Breast epithelium (tissue), 4 donors: Measurements from ENCODE around the gene IL3RA. TPM values are rescaled to one million over a fixed set of nuclear protein-coding genes. Genes with fewer than 3 reads are reported as not detected.

Experiments used
- DNase-seq, 2 donors: peaks; one replicate each; pipeline ENCODE4 v3.0.0-alpha.2; 2019; ENCODE audit warnings: low spot score in 2 of 2
- H3K27ac ChIP-seq, 2 donors: fragments of 200-600 bp; sonication (generic) in 1 of 2; one replicate each; pipeline ENCODE4 v1.5.1; 2016 to 2019; ENCODE audit warnings: mild to moderate bottlenecking in 1 of 2
- H3K27me3 ChIP-seq, 2 donors: fragments of 200-600 bp; sonication (generic) in 1 of 2; one replicate each; pipeline versions ENCODE4 v1.5.1 to v1.6.0; 2017 to 2019; ENCODE audit warnings: control low read depth in 1 of 2, mild to moderate bottlenecking in 1 of 2
- H3K36me3 ChIP-seq: fragments of 200-600 bp; one replicate; pipeline ENCODE4 v1.5.1; 2019
- H3K4me1 ChIP-seq, 2 donors: fragments of 200-600 bp; sonication (generic); one replicate each; pipeline ENCODE4 v1.5.1; 2016 to 2019; ENCODE audit warnings: control low read depth in 1 of 2
- H3K4me3 ChIP-seq, 3 donors: fragments of 200-600 bp; sonication (generic); 1 replicate in 2 of 3; 2 replicates in 1 of 3; pipeline ENCODE4 v1.5.1; 2016 to 2019; ENCODE audit warnings: mild to moderate bottlenecking in 3 of 3, moderate library complexity in 2 of 3
- H3K9me3 ChIP-seq, 2 donors: fragments of 200-600 bp; sonication (generic) in 1 of 2; one replicate each; pipeline ENCODE4 v1.5.1; 2016 to 2019; ENCODE audit warnings: control low read depth in 1 of 2
- CTCF ChIP-seq, 3 donors: fragments of 450-650 bp; IDR thresholded peaks; one replicate each; pipeline ENCODE4 v1.5.1; 2016 to 2017; ENCODE audit warnings: antibody characterized with exemption in 3 of 3, mild to moderate bottlenecking in 3 of 3, moderate library complexity in 3 of 3
- POLR2A ChIP-seq: fragments of 450-650 bp; IDR thresholded peaks from one replicate; pipeline ENCODE4 v1.6.1; 2016; ENCODE audit warnings: antibody characterized with exemption, mild to moderate bottlenecking, moderate library complexity
- POLR2AphosphoS5 ChIP-seq, 3 donors: sonication (generic); formaldehyde crosslinking; IDR thresholded peaks; one replicate each; pipeline ENCODE4 v1.6.1; 2017; ENCODE audit warnings: antibody characterized with exemption in 3 of 3
- intact Hi-C: fragments of 100-400 bp; cut with DNase I; formaldehyde crosslinking; loops from one replicate; pipeline ENCODE4 v1.15.1; 2023; ENCODE audit warnings: low total_unique reads
- total RNA-seq, 3 donors: library from RNA; depleted of rRNA; stranded (reverse); fragments of >200 nt; gene quantifications; one replicate each; pipeline ENCODE4 v1.1.0, GENCODE V29; 2016

IL3RA gene
- total RNA-seq, 3 donors from 2014 or later, result 2.9 to 7.5 (median 7.4) TPM

- TF ChIP-seq CTCF (IDR thresholded peaks at IDR 0.05), result peak; percentile 39 to 53 (median 39)
- peak; percentile 58 for TF ChIP-seq POLR2A
- peak; percentile 82 to 97 (median 88) for TF ChIP-seq POLR2AphosphoS5 (IDR thresholded peaks at IDR 0.05)
- Histone ChIP-seq H3K27me3 (no peaks in the 10 kb centered on the region), H3K4me3 (peak within 1 kb of the TSS; percentile 86 to 99 (median 97)), H3K27ac (peak within 1 kb of the TSS; percentile 97 to 99), H3K9me3 (no peaks in the 10 kb centered on the region), H3K4me1 (peaks cover 0 to 9% of the 10 kb centered on the region in 2 donors), H3K36me3 (no peaks in the 10 kb centered on the region)
- intact Hi-C loops, result loop anchor here (5.0 to 10.0 kb wide), 2 partner anchors 60 to 203 kb away; partner anchors contain the start of genes AKAP17A and ASMTL
- DNase-seq, result peak; percentile 98 to 99
These were observed 55.3 kb downstream of the IL3RA start, which contains the start of gene SLC25A6 for GRCh38 chrX:1391707-1392375. Gene SLC25A6, minus strand, starts transcription at chrX:1392113. Its CDS starts 104 bp downstream, at chrX:1392009.

GRCh38 chrX:1392376-1393068 is 55.9 kb downstream of the IL3RA start:
- TF ChIP-seq POLR2A (peak; percentile 34), CTCF (IDR thresholded peaks at IDR 0.05) (peak in 1 of 3 donors; percentile 16), POLR2AphosphoS5 (IDR thresholded peaks at IDR 0.05) (peak in 2 of 3 donors; percentile 70 to 77)
- intact Hi-C loops, result loop anchor here (5.0 to 10.0 kb wide), 2 partner anchors 60 to 202 kb away; partner anchors contain the start of genes AKAP17A and ASMTL

GRCh38 chrX:1393871-1394615 is 57.5 kb downstream of the IL3RA start:
- TF ChIP-seq POLR2A (no peak), POLR2AphosphoS5 (IDR thresholded peaks at IDR 0.05) (no peak), CTCF (IDR thresholded peaks at IDR 0.05) (no peak)
- Histone ChIP-seq H3K27me3 (no peaks in the 10 kb centered on the region), H3K4me1 (peaks cover 0 to 9% of the 10 kb centered on the region in 2 donors), H3K9me3 (no peaks in the 10 kb centered on the region), H3K36me3 (no peaks in the 10 kb centered on the region), H3K27ac (peak overlapping the region in 1 of 2 donors; percentile 48), H3K4me3 (peak overlapping the region in 2 of 3 donors; percentile 13 to 99)
- no peak for DNase-seq
- intact Hi-C loops, result loop anchor here (5.0 to 10.0 kb wide), 2 partner anchors 58 to 201 kb away; partner anchors contain the start of genes AKAP17A and ASMTL

More at GRCh38 chrX:1392376-1393068, 55.9 kb downstream of the IL3RA start:
- H3K4me3 ChIP-seq, result peak overlapping the region; percentile 86 to 99 (median 97)
- H3K27ac ChIP-seq, result peak overlapping the region; percentile 97 to 99
- peaks cover 0 to 9% of the 10 kb centered on the region in 2 donors for H3K4me1 ChIP-seq
- H3K9me3 ChIP-seq, result no peaks in the 10 kb centered on the region
- H3K27me3 ChIP-seq, result no peaks in the 10 kb centered on the region
- H3K36me3 ChIP-seq, result no peaks in the 10 kb centered on the region
- peak; percentile 67 to 73 for DNase-seq

GRCh38 chrX:1394731-1395501 is 58.3 kb downstream of the IL3RA start:
- H3K4me1 ChIP-seq, result peaks cover 0 to 9% of the 10 kb centered on the region in 2 donors
- peak in 1 of 2 donors; percentile 44 for DNase-seq
- intact Hi-C loops, result loop anchor here (5.0 to 10.0 kb wide), 2 partner anchors 57 to 200 kb away; partner anchors contain the start of genes AKAP17A and ASMTL
- peak overlapping the region; percentile 48 to 57 for H3K27ac ChIP-seq
- no peak for TF ChIP-seq POLR2AphosphoS5 (IDR thresholded peaks at IDR 0.05)
- no peaks in the 10 kb centered on the region for H3K27me3 ChIP-seq
- no peaks in the 10 kb centered on the region for H3K36me3 ChIP-seq
- H3K9me3 ChIP-seq, result no peaks in the 10 kb centered on the region
- peak overlapping the region in 1 of 3 donors; percentile 13 for H3K4me3 ChIP-seq
